Activated CD8-positive, alpha-beta memory T cell treated with anti-CD3 and anti-CD28 coated beads for 24 hours (primary cell): ENCODE measurements around the gene SEMA3G.

ENCODE experiments used
- DNase-seq: peaks from one replicate; pipeline ENCODE4 v3.0.0-alpha.2; 2020

The SEMA3G gene

DNA sequence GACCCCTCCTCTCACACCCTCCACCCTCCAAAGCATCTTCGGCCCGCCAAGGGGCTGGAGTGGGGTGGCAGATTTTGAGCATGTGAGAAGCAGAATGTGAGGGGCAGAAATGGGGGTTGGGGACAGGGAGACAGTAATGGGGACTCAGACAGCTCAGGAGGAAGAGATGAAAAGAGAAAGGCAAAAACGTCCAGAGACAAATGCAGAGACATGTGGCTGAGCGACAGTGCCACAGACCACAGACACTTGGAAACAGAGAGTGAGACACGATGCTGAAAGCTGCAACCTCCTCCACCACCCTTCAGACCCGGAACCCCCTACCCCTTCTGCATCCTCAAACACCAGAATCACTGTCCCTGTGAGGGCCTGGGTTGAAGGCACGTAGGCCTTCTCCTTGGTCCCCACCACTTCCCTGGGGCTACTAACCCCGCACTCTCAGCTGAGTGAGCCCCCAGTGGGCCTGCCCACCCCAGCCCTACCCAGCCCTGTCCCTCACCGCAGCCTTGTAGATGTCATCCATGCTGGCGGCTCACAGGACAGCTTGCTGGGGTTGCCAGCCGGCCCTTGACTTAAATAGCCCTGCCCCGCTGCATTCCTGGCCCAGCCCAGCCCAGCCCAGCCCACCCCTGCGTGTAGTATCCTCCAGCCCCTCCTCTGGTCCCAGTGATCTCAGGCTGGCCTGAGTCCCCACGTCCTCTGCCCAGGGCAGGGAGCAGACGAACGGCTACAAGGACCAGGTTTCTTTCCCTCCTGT lies 8.8 kb upstream of the SEMA3G start, which contains the start of gene TNNC1:
Gene TNNC1 (minus strand): TSS at position 546 of the 754 bp plus-strand sequence. CDS start 26 bp downstream, at position 520.
- DNase-seq, result no peak

GRCh38 chr3:52452570-52453221 lies 7.8 kb upstream of the SEMA3G start:
- no peak for DNase-seq

DNA sequence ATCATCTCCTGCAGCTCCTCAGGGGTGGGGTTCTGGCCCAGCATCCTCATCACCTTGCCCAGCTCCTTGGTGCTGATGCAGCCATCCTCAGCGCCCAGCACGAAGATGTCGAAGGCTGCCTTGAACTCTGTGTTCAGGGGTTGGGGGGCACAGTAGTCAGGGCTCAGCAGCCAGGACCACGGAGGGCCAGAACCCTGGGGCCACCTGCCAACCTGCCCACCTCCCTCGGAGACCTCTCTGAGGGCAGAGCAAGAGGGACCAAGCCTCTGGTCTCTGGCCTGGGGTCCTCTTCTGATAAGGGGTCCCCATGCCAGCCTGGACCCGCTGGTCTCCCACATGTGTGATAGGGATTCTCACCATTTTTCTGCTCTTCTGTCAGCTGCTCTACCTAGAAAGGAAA lies 7.2 kb upstream of the SEMA3G start:
- DNase-seq, result no peak

- DNase-seq, result no peak
Observed at GRCh38 chr3:52451237-52452083, 6.6 kb upstream of the SEMA3G start.

- no peak for DNase-seq
Observed at GRCh38 chr3:52450489-52451236, 5.8 kb upstream of the SEMA3G start.

- DNase-seq, result no peak
Observed at GRCh38 chr3:52447512-52448355, 2.8 kb upstream of the SEMA3G start.

GRCh38 chr3:52446631-52447511 lies 2.0 kb upstream of the SEMA3G start:
- peak; percentile 91 for DNase-seq

DNA sequence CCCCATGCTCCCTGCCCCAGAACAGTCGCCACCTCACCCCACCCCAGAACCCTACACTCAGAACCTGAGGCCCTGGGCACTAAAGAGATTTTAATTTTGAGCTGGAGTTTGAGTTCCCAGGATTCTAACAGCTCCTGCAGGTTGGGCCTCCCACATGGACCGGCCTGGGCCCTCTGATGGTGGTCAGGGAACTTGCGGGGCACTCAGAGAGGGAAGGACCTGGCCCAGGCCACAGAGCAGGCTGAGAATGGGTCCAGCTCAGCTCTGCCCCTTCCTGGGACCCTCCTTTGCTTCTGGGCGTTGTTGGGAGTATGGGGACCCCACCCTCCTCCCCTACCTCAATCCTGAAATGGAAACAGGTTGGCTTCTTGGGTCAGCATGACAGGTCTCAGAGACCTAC lies 1.1 kb upstream of the SEMA3G start:
- no peak for DNase-seq

- DNase-seq, result no peak
Observed at GRCh38 chr3:52443791-52444687, 864 bp downstream of the SEMA3G start.

- no peak for DNase-seq
Observed at GRCh38 chr3:52443268-52443610, 1.7 kb downstream of the SEMA3G start.

DNA sequence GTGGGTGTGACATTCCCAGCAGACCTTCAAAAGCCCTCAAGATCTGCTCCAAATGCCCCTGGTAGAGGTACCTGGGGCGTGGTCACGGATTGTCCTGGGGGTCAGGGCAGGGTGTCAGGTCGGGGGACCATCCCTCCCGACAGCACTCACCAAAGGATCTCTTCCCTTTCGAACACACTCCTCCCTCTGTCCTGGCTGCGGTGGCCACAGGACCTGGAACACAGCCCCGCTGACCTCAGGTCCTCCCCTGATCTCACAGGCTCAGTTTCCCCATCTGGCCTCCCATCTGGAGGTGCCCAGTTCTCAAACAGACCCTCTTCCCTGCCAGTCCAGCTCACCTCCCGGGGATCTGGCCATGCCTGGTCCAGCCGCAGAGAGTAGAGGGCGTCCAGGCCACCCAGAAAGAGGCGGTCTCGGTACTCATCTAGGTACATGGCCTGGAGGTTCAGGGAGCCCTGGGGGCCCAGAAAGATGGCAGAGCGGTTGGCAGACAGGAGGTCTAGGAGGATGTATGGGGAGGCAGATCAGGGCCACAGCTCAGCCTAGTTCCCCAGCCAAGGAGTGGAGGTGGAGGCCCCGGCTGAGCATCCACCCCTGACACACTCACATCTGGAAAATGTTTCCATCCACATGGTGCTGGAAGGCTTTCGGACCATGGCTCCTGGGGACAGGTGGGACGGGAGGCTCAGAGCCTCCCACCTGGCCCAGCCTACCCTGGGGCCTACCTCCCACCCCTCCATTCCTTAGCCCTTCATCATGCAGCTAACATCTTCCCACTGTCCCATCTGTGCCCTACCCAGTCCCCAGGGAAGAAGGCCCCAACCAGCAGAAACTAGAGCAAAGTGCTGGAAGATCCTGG lies 2.3 kb downstream of the SEMA3G start:
- DNase-seq, result no peak

DNA sequence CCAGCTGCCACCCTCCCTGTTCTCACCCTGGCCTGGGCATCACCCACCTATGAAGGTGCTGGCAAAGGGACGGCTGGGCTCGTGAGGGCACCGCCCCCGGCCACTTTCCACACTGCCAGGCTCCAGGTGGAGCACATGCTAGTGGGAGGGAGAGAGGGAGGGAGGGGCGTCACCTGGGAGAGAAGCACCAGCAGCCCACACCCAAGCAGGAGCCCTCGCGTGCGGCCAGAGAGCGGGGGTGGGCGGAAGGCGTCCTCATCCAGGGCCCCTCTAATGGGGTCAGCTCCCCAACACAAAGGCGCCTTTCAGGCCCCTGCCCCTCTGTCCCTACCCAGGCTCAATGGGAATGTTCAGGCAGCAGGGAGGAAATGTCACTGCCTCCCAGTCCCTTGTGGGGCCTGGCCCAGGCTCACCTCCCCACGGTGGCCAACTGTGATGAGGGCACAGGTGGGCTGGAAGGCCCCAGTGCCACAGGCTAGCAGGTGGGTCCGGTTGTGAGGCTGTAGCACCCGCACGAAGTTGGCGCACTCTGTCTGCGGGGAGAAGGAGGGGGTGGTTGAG lies 3.1 kb downstream of the SEMA3G start:
- DNase-seq, result no peak

DNA sequence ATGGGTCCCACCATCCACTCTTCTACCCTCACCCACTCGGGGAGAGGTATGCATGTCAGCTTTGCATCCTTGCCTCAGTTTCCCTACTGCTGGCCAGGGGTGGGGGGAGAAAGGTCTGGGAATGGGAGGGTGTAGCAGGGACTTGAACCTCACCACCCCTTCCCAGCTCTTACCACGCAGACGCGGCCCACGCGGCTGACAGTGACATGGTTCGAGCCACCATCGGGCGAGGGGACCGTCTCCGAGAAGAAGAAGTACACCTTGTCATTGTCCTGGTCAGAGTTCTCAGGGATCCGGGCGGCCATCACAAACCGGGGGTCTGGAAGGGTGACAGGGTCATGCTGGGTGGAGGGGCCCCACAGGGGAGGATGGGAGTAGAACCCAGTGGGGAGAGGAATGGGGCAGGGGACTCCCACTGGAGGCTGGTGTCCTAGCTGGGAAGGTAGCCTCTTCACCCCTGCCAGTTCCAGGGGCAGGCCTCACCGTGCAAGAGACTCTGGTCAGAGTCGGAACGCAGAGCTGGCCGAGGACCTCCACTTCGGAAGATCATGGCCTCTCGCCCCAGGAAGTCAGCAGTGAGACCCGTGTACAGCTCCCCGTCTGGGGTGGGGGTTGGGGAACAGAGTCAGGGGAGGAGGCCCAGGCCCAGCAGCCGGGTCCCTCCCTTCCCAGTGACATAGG lies 3.7 kb downstream of the SEMA3G start:
- DNase-seq, result no peak

GRCh38 chr3:52440671-52441070 lies 4.2 kb downstream of the SEMA3G start:
- DNase-seq, result no peak

DNA sequence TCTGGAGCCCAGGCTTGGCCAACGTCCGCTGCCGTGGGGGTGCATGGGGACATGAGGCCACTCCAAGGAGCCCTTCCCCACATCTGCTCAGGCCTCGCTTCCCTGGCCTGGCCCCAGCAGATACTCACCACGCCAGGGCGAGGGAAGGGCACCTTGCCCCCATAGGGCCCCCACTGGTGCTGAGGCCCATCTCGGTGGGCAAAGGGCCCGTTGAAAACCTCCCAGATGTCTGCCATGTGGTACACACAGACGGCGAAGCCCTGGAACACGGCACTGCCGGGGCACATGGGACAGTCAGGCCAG lies 4.7 kb downstream of the SEMA3G start:
- no peak for DNase-seq

DNA sequence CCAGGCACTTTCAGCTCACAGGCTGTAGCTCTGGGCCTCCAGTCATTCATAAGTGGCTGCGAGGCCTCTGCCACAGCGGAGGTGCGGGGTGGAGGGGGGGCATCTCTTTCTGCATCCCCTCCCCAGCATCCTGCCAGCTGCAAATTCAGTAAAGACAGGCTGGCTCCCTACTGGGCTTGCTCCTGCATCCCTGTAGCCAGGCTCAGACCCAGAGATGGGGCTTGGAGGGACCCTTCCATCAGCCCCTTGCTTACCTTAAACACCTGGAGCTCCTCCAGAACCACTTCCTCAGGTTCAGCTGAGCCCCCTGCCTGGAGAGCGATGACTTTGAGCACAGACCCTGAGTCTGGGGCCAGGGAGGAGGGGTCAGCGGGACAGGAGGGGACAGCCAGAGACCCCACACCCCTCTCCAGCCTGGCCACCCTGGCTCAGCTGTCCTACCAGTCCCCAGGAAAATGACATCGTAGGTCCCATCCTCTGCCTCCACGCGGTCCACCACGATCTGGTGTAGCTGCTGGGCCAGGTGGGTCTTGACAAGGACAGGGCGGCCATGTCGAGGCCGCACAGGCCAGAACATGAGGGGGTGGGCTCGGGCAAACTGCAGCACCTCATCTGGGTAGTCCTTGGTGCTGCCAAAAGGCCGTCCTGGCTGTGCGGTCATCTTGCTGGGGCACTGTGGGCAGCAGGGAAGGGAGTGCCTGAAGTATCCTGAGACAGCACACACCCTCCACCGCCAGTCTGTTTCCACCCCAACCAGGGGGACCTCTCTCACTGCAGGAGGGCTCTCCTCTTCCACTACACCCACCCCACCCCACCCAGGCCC lies 5.3 kb downstream of the SEMA3G start:
- DNase-seq, result no peak
